Natural killer cell (primary cell): ENCODE results near the gene GCN1. TPM values are rescaled to one million over a fixed set of nuclear protein-coding genes. Genes with fewer than 3 reads are reported as not detected.

Experiments
- ATAC-seq, 3 donors: fragments of 150-1000 bp in 2 of 3; fragments of 200-7000 bp in 1 of 3; cut with Tn5 transposase; 1 replicate in 1 of 3; 2 replicates in 2 of 3; pipeline ENCODE4 v1.10.0; 2021; ENCODE audit warnings: mild to moderate bottlenecking in 2 of 3, moderate library complexity in 2 of 3
- DNase-seq, 2 donors: peaks; one replicate each; pipeline versions ENCODE4 v3.0.0 to v3.0.0-alpha.2; 2013 to 2021; ENCODE audit warnings: mixed read lengths in 1 of 2
- H3K27ac ChIP-seq: one replicate; pipeline ENCODE4 v1.5.1; 2013; ENCODE audit warnings: mild to moderate bottlenecking, low read length
- H3K27me3 ChIP-seq: one replicate; pipeline ENCODE4 v1.6.1; 2013; ENCODE audit warnings: low read length; ENCODE audit not compliant: control insufficient read depth, insufficient read depth
- H3K36me3 ChIP-seq: one replicate; pipeline ENCODE4 v1.6.1; 2013; ENCODE audit warnings: low read length; ENCODE audit not compliant: control insufficient read depth, insufficient read depth
- H3K4me1 ChIP-seq: one replicate; pipeline ENCODE4 v1.6.1; 2013; ENCODE audit warnings: low read length; ENCODE audit not compliant: control insufficient read depth, insufficient read depth
- H3K4me3 ChIP-seq: one replicate; pipeline ENCODE4 v1.5.1; 2013; ENCODE audit warnings: low read length
- H3K9me3 ChIP-seq: one replicate; pipeline ENCODE4 v1.6.1; 2013; ENCODE audit warnings: low read length; ENCODE audit not compliant: control insufficient read depth, insufficient read depth
- H3K27ac Mint-ChIP-seq, 2 donors: one replicate each; pipeline ENCODE4 v1.8.0; 2022; ENCODE audit warnings: mild to moderate bottlenecking in 2 of 2, mixed read lengths in 2 of 2, moderate library complexity in 1 of 2
- H3K27me3 Mint-ChIP-seq, 2 donors: one replicate each; pipeline ENCODE4 v1.8.0; 2022; ENCODE audit warnings: low read depth in 2 of 2, mixed read lengths in 2 of 2
- H3K36me3 Mint-ChIP-seq: one replicate; pipeline ENCODE4 v1.8.0; 2022; ENCODE audit warnings: mixed read lengths
- H3K4me1 Mint-ChIP-seq, 2 donors: one replicate each; pipeline ENCODE4 v1.8.0; 2022; ENCODE audit warnings: mixed read lengths in 2 of 2
- H3K4me3 Mint-ChIP-seq: one replicate; pipeline ENCODE4 v1.8.0; 2022; ENCODE audit warnings: mild to moderate bottlenecking, moderate library complexity, mixed read lengths
- H3K9me3 Mint-ChIP-seq, 2 donors: one replicate each; pipeline ENCODE4 v1.8.0; 2022; ENCODE audit warnings: mixed read lengths in 2 of 2
- WGBS: methylation state at CpG from one replicate; pipeline ENCODE4 v1.1.7; 2013; ENCODE audit warnings: missing lambda C conversion rate; ENCODE audit not compliant: insufficient coverage; 5-methylcytosine and 5-hydroxymethylcytosine counted together
- intact Hi-C: fragments of 100-400 bp; cut with micrococcal nuclease; formaldehyde crosslinking; loops from one replicate; pipeline ENCODE4 v1.14.2; 2022
- total RNA-seq, 4 donors: library from RNA; stranded (reverse); fragments of 120-200 nt in 1 of 4; gene quantifications; one replicate each; pipeline versions ENCODE4 v1.2.3 to v1.2.4, GENCODE V29; 2013 to 2022
- TF ChIP-seq, protein P1 (sequence below): fragments of 200-600 bp; IDR thresholded peaks from one replicate; pipeline ENCODE4 v1.8.0; 2022; ENCODE audit warnings: antibody characterized with exemption

Gene GCN1
- total RNA-seq, 3 donors from 2014 or later (not counting 1 experiment from before 2014, with no cell fraction given): 119 to 141 (median 120) TPM

DNA sequence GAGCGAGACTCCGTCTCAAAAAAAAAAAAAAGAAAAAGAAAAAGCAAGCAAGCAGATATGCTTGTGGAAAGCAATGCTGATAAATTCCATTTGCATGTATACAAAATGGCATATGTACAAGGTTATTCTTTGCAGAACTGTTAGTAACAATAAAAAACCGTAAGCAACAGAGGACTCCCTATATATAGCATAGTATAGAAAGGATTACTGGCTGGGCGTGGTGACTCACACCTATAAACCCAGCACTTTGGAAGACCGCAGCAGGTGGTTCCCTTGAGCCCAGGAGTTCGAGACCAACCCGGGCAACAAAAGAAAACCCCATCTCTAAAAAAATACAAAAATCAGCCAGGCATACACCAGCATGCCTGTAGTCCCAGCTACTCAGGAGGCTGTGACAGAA, 13.5 kb downstream of the GCN1 start:
- 98% methylated on average over 6 of the region's 7 CpGs for WGBS
- no peak overlapping the region for H3K27ac Mint-ChIP-seq
- Histone ChIP-seq H3K27me3 (no peaks in the 10 kb centered on the region), H3K27ac (no peak overlapping the region), H3K4me3 (no peak overlapping the region), H3K36me3 (peaks cover 74% of the 10 kb centered on the region), H3K9me3 (no peaks in the 10 kb centered on the region), H3K4me1 (no peaks in the 10 kb centered on the region)
- no peak overlapping the region for H3K4me3 Mint-ChIP-seq
- H3K4me1 Mint-ChIP-seq: no peaks in the 10 kb centered on the region
- TF ChIP-seq, protein P1, sequence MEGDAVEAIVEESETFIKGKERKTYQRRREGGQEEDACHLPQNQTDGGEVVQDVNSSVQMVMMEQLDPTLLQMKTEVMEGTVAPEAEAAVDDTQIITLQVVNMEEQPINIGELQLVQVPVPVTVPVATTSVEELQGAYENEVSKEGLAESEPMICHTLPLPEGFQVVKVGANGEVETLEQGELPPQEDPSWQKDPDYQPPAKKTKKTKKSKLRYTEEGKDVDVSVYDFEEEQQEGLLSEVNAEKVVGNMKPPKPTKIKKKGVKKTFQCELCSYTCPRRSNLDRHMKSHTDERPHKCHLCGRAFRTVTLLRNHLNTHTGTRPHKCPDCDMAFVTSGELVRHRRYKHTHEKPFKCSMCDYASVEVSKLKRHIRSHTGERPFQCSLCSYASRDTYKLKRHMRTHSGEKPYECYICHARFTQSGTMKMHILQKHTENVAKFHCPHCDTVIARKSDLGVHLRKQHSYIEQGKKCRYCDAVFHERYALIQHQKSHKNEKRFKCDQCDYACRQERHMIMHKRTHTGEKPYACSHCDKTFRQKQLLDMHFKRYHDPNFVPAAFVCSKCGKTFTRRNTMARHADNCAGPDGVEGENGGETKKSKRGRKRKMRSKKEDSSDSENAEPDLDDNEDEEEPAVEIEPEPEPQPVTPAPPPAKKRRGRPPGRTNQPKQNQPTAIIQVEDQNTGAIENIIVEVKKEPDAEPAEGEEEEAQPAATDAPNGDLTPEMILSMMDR: no peak
- intact Hi-C loops: no loop called here
- H3K9me3 Mint-ChIP-seq: no peaks in the 10 kb centered on the region
- no peaks in the 10 kb centered on the region for H3K27me3 Mint-ChIP-seq
- DNase-seq (no peak), ATAC-seq (no peak)
- H3K36me3 Mint-ChIP-seq: peaks cover 8% of the 10 kb centered on the region

DNA sequence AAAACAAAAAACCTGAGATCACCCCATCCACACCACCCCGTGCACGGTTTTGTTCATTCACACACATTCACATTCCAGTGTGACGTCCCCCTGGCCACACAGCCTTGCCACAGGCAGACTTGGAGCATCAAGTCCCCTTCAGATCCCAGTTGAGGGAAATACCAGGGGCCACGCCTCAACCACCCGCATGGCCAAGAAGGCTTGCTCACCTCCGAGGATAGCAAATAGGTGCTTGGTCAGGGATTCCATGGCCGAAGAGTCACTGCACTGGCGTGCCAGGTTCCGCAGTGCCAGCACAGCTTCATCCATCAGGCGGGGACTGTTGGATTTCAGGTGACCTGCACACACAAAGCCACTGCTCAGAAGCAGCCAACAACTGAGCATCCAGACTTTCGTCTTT, 19.0 kb downstream of the GCN1 start:
- TF ChIP-seq, protein P1: no peak
- Mint-ChIP-seq H3K27ac (no peak overlapping the region), H3K27me3 (no peaks in the 10 kb centered on the region), H3K4me1 (no peaks in the 10 kb centered on the region), H3K9me3 (no peaks in the 10 kb centered on the region), H3K4me3 (no peak overlapping the region), H3K36me3 (peaks cover 8% of the 10 kb centered on the region)
- WGBS: 96% methylated on average over 11 of the region's 11 CpGs
- ATAC-seq (no peak), DNase-seq (no peak)
- intact Hi-C loops: loop anchor here (2.0 kb wide), 1 partner anchor 17 kb away; no protein-coding TSS in a partner anchor
- Histone ChIP-seq H3K4me1 (no peaks in the 10 kb centered on the region), H3K9me3 (no peaks in the 10 kb centered on the region), H3K27me3 (no peaks in the 10 kb centered on the region), H3K27ac (no peak overlapping the region), H3K4me3 (no peak overlapping the region), H3K36me3 (peaks cover 70% of the 10 kb centered on the region)

- Mint-ChIP-seq H3K9me3 (no peaks in the 10 kb centered on the region), H3K4me3 (no peak overlapping the region), H3K4me1 (no peaks in the 10 kb centered on the region), H3K27ac (no peak overlapping the region), H3K36me3 (peaks cover 8% of the 10 kb centered on the region), H3K27me3 (no peaks in the 10 kb centered on the region)
- no peaks in the 10 kb centered on the region for H3K9me3 ChIP-seq
- 53% methylated on average over 5 of the region's 5 CpGs for WGBS
- H3K4me1 ChIP-seq: no peaks in the 10 kb centered on the region
- no peak overlapping the region for H3K27ac ChIP-seq
- no peak for DNase-seq
- intact Hi-C loops: loop anchor here (2.0 kb wide), 1 partner anchor 18 kb away; no protein-coding TSS in a partner anchor
- H3K4me3 ChIP-seq: no peak overlapping the region
- ATAC-seq: no peak
- peaks cover 75% of the 10 kb centered on the region for H3K36me3 ChIP-seq
- no peaks in the 10 kb centered on the region for H3K27me3 ChIP-seq
- TF ChIP-seq, protein P1: no peak
Observed at GRCh38 chr12:120175062-120175461, 19.5 kb downstream of the GCN1 start.

GRCh38 chr12:120172053-120172452, 22.5 kb downstream of the GCN1 start:
- DNase-seq (no peak), ATAC-seq (no peak)
- Mint-ChIP-seq H3K27me3 (no peaks in the 10 kb centered on the region), H3K9me3 (no peaks in the 10 kb centered on the region), H3K36me3 (no peaks in the 10 kb centered on the region), H3K4me3 (no peak overlapping the region), H3K4me1 (peaks cover 0 to 4% of the 10 kb centered on the region in 2 donors), H3K27ac (no peak overlapping the region)
- TF ChIP-seq, protein P1: no peak
- H3K9me3 ChIP-seq: no peaks in the 10 kb centered on the region
- no peaks in the 10 kb centered on the region for H3K27me3 ChIP-seq
- intact Hi-C loops: no loop called here
- no peak overlapping the region for H3K4me3 ChIP-seq
- H3K4me1 ChIP-seq: no peaks in the 10 kb centered on the region
- no peak overlapping the region for H3K27ac ChIP-seq
- H3K36me3 ChIP-seq: peaks cover 71% of the 10 kb centered on the region
- WGBS: 97% methylated on average over 3 of the region's 3 CpGs
